ENCODE data around the gene KIR2DL1. TPM values are rescaled to one million over a fixed set of nuclear protein-coding genes. Genes with fewer than 3 reads are reported as not detected.

The KIR2DL1 gene
- total and polyA plus RNA-seq, 2 of the 4 experiments (the other 2 are of a cell fraction): not detected

- Histone ChIP-seq H3K4ac (ENCODE audit: low read depth, low read length) (no peak overlapping the region), H2BK20ac (ENCODE audit: low read depth, low read length) (no peak overlapping the region), H3K14ac (replicated peaks; ENCODE audit: low read depth, low read length) (no peak overlapping the region), H3K36me3 (ENCODE audit: control insufficient read depth, insufficient read depth, low read length) (no peaks in the 10 kb centered on the region), H2BK120ac (ENCODE audit: low read depth, low read length) (no peak overlapping the region), H3K56ac (ENCODE audit: extremely low read depth, insufficient read depth, low read length) (no peak overlapping the region), H4K20me1 (ENCODE audit: insufficient read depth, low read length) (no peaks in the 10 kb centered on the region), H4K91ac (ENCODE audit: insufficient read depth, low read depth, low read length) (no peak overlapping the region), H3K9me3 (ENCODE audit: control insufficient read depth, insufficient read depth, low read length) (peaks cover 41% of the 10 kb centered on the region), H2AFZ (replicated peaks; ENCODE audit: low read length, poor library complexity) (no peak overlapping the region), H2AK9ac (replicated peaks; ENCODE audit: low read depth, low read length, poor library complexity) (no peak overlapping the region), H4K5ac (ENCODE audit: low read depth, low read length) (no peak overlapping the region), H3K4me1 (ENCODE audit: control insufficient read depth, insufficient read depth, low read length) (no peaks in the 10 kb centered on the region), H3K18ac (ENCODE audit: low read depth, low read length) (no peak overlapping the region), H3K4me3 (ENCODE audit: insufficient read depth, low read depth, low read length) (no peak overlapping the region), H3K4me2 (ENCODE audit: low read depth, low read length) (no peak overlapping the region), H3K23ac (ENCODE audit: low read depth, low read length) (no peak overlapping the region), H3K9ac (ENCODE audit: low read depth, low read length) (no peak overlapping the region), H4K8ac (ENCODE audit: low read depth in 2 of 2, low read length in 2 of 2) (no peak overlapping the region), H2AK5ac (ENCODE audit: low read depth, low read length) (no peak overlapping the region), H3K79me1 (ENCODE audit: low read depth in 1 of 2, low read length in 2 of 2) (no peaks in the 10 kb centered on the region), H3K9me1 (ENCODE audit: insufficient read depth, low read length) (no peaks in the 10 kb centered on the region), H3K27me3 (ENCODE audit: control insufficient read depth, insufficient read depth, low read length) (no peaks in the 10 kb centered on the region), H3K27ac (ENCODE audit: insufficient read depth, low read length) (no peak overlapping the region), H2BK15ac (ENCODE audit: low read depth, low read length) (no peak overlapping the region), H2BK5ac (ENCODE audit: low read depth, low read length, poor library complexity, severe bottlenecking) (no peak overlapping the region)
- no peak for DNase-seq
- no TSS peak for BruUV-seq (replicated peaks)
- intact Hi-C loops (cut with micrococcal nuclease) (no loop called here), dilution Hi-C loops (cut with HindIII; ENCODE audit: low sequenced_read_pairs, unreplicated experiment) (no loop called here), in situ Hi-C loops (cut with MboI; ENCODE audit: low sequenced_read_pairs) (no loop called here)
- no CpG with 5 or more reads among the region's 3 CpGs for WGBS, 2 experiments (ENCODE audit: extremely low coverage in 2 of 2, insufficient read length in 1 of 2)
- TF ChIP-seq MAFK (IDR thresholded peaks at IDR 0.05; ENCODE audit: low read depth, low read length) (no peak), FOS (IDR thresholded peaks at IDR 0.05; ENCODE audit: low read depth, low read length) (no peak)
- TF ChIP-seq, protein P1, sequence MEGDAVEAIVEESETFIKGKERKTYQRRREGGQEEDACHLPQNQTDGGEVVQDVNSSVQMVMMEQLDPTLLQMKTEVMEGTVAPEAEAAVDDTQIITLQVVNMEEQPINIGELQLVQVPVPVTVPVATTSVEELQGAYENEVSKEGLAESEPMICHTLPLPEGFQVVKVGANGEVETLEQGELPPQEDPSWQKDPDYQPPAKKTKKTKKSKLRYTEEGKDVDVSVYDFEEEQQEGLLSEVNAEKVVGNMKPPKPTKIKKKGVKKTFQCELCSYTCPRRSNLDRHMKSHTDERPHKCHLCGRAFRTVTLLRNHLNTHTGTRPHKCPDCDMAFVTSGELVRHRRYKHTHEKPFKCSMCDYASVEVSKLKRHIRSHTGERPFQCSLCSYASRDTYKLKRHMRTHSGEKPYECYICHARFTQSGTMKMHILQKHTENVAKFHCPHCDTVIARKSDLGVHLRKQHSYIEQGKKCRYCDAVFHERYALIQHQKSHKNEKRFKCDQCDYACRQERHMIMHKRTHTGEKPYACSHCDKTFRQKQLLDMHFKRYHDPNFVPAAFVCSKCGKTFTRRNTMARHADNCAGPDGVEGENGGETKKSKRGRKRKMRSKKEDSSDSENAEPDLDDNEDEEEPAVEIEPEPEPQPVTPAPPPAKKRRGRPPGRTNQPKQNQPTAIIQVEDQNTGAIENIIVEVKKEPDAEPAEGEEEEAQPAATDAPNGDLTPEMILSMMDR (conservative IDR thresholded peaks at IDR 0.05; ENCODE audit: low read depth, low read length): no peak
- CTCF ChIA-PET: no interaction called here
- no peak for ATAC-seq (ENCODE audit: low read depth)
- POLR2A ChIA-PET (ENCODE audit: unreplicated experiment): no interaction called here
Measured at GRCh38 chr19:54728167-54728566, 41.4 kb upstream of the KIR2DL1 start.

Data from IMR-90 (cell line).